C4-2B (cell line): Measurements from ENCODE around the gene CDKL2.

Source experiments
- CTCF ChIP-seq: fragments of 450-650 bp; conservative IDR thresholded peaks from 2 replicates; pipeline ENCODE4 v1.5.1; 2017; ENCODE audit warnings: mild to moderate bottlenecking
- ZFX ChIP-seq: fragments of 450-650 bp; IDR thresholded peaks from 2 replicates; pipeline ENCODE4 v1.6.1; 2017

DNA sequence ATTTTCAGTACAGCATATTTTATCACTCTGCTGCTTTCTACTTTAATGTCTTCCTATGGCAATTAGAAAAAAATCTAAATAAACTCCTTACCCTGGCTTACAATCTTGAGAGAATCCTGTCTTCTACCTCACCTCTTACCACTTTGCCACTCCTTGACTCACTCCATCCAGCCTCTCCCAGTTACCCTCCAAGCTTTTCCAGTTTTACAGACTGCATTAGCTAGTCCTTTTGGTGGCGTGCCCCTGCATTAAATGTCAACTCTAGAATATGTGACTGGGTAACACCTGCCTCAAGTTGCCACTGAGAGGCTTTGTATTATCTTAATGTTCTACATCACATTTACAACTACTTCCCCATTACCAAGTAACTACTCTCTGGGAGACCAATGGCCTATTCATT, 7.5 kb upstream of the CDKL2 start:
- no peak for TF ChIP-seq CTCF
- TF ChIP-seq ZFX = no peak
